Measurements from ENCODE around the gene SIPA1L3.

The SIPA1L3 gene

DNA sequence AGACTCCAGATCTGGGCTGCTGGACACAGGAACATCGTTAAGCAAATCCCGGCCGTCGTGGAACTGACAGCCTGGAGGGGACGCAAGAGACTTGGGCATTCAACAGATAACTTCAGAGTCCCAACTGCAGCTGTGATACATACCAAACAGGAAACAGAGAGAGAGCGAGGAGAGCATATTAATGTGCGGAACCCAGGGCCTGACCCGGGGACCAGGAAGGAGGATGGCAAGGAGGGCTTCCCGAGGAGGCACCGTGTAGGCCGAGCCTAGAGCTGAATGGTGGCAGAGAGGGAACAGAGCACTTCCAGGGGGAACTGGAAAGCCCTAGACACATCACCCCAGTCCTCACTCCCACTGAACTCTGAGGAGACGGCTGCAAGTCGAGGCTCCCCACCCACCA is 68.1 kb downstream of the SIPA1L3 start:
- DNase-seq (ENCODE audit: low read depth in 2 of 2), result no peak

- no peak for DNase-seq (ENCODE audit: low read depth in 2 of 2)
Observed at GRCh38 chr19:37975596-37976515, 68.8 kb downstream of the SIPA1L3 start.

- no peak for DNase-seq (ENCODE audit: low read depth in 2 of 2)
Observed at GRCh38 chr19:37977391-37977790, 70.4 kb downstream of the SIPA1L3 start.

- DNase-seq (ENCODE audit: low read depth in 2 of 2), result no peak
Observed at GRCh38 chr19:37977992-37978391, 71.0 kb downstream of the SIPA1L3 start.

- DNase-seq (ENCODE audit: low read depth in 2 of 2), result no peak
Observed at GRCh38 chr19:37979547-37980082, 72.6 kb downstream of the SIPA1L3 start.

DNA sequence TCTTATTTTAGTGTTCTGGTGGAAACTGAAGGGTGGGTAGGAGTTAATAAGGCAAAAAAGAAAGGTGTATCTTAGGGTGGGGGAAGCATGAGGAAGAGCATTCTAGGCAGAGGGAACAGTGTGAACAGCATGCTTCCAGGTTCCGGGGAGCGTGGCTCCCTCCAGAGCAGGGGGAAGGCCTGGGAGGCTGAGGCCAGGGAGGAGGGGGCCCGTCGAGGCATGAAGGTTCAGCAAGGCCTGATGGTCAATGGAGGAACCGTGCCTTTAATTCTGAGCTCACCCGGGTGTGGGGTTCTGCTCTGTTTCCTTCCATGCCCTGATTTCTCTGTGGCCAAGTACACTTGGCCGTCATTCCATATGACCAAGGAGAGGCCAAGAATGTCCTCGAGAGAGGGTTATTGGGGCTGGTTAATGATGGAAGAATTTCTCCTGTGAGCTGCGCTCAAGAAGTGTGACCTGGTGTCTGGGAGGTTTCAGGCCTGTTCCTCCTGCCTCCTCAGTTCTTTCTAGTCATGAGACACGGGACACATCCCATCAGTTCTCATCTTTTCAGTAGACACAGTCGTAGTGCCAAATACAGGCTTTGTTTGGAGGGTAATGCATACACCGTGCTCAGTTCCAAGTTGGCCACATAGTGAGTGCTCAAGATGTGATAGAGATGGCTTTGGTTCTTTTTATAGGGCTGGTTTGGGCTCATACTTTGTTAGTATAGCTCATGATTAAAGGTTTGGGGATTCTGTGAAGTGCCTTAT is 73.6 kb downstream of the SIPA1L3 start:
- DNase-seq (ENCODE audit: low read depth in 2 of 2), result no peak

GRCh38 chr19:37981785-37982475 is 74.9 kb downstream of the SIPA1L3 start:
- DNase-seq (ENCODE audit: low read depth in 2 of 2), result no peak

DNA sequence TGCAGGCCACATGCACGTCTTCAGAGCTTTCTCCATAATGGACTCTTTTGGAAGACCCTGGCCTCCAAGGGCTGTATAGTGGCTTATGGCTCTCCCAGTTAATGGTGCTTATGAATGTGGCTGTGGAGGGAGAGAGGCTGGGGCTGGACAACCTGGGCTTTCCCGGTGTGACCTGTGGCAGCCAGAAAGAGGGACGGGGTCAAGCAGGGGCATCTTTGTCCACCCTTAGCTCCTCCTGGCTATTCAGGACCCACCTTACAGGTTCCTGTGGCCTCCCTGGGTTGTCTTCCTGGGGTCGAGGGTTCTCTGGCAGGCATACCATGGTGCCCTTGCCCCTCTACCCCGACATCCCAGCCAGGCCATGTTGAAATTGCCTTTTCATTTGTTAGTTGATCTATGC is 75.6 kb downstream of the SIPA1L3 start:
- no peak for DNase-seq (ENCODE audit: low read depth in 2 of 2)

DNA sequence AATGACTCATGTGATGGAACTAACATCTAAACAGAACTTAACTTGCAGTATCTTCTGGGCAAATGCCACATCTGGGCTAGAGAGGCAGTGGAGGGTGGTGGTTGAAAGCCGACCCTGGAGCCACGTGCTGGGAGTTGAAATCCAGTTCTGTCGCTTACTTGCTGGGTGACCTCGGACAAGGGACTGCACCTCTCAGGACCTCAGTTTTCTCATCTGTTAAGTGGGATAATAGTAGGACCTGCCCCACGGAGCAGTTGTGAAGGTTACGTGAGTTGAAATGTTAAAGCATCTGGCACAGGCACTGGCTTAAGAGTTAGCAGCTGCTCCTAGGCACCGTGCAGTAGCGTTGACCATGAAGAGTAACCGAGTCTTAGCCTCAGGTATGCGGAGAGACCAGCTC is 76.1 kb downstream of the SIPA1L3 start:
- DNase-seq (ENCODE audit: low read depth in 2 of 2), result no peak

- no peak for DNase-seq (ENCODE audit: low read depth in 2 of 2)
Observed at GRCh38 chr19:37983916-37984315, 76.9 kb downstream of the SIPA1L3 start.

DNA sequence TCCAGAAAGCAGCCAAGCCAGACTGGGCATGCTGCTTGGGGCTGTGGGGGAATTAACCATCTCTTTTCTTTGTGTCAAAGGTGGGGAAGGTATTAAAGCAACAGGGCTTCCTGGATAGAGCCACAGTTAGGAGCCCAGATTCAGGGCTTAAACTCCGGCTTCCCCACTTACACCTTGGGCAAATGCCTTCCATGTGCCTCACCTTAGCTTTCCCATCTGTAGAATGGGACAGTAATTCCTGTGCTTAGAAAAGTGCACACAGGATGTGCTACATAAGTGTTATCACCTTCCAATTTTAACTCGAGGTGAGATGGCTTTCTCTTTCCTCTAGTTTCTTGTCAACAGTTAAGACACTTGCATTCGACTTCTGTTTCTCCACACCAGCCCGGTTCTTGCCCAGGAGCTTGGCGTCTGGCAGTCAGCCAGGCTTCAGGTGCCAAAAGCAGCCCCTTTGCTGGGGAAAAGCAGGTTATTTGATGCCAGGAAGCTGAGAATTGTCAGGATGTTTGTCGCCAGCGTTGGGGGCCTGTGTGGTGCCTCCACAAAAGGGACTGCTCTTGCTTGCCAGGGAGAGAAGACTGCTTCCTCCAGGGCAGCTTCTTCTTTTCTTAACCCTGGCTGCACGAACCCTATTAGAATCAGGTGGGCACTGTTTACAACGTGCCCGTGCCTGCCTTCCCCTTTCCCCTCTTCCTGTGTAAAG is 79.2 kb downstream of the SIPA1L3 start:
- no peak for DNase-seq (ENCODE audit: low read depth in 2 of 2)

DNA sequence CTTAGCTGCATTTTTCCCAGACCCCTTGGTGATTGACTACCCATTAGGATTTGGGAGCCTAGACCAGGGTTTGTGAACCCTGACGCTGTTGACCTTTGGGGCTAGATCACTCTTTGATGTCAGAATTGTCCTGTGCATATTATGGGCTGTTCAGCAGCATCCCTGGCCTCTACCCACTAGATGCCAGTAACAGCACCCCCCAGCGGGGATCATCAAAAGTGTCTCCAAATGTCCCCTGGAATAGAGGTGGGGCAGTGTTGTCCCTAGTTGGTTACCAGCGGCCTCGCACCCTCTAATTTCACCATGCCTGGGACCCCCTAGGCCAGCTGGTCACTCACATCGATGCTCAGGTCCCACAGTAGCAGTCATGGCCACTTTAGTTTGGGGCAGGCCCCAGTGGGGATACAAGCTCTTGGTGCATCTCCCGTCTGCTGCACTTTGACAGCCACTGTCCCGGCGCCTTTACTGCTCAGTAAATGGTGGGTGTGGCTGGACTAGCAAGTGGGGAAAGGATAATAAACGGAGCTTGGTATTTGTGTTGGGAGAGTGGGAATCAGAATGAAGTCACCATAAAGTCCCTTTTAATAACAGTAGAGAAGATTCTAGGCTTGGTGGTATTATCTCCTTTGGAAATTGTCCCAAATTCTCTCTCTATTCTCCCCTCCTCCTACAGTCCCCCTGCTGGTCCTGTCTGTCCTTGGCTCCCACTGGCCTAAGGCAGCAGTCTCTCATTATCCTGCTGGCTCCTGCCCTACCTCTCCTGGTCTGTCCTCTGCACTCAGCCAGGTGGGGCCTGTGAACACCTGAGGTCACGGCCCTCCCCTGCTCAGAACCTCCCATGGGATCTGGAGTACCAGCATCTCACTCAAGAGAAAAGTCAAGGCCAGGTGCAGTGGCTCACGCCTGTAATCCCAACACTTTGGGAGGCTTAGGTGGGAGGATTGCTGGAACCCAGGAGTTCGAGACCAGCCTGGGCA is 80.6 kb downstream of the SIPA1L3 start:
- DNase-seq (ENCODE audit: low read depth in 2 of 2), result no peak

GRCh38 chr19:37988758-37989635 is 82.0 kb downstream of the SIPA1L3 start:
- no peak for DNase-seq (ENCODE audit: low read depth in 2 of 2)

DNA sequence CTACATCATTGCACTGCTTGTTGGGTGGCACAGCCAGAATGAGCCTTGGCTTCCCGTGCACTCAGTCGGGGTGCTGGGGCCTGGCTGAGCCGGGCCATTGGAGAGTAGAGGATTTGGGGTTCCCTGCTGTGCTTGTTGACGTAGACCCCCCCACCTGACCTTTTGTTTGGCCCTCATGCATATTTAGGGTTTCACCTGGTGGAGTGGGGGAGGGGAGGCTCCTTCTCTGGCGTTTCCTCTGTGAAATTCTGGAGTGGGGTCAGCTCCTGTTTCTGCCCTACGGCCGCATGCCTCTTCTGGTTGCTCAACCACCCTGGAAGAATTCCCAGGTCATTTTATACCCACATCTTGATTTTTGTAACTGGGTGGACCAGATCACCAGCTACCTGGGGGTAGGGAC is 82.8 kb downstream of the SIPA1L3 start:
- no peak for DNase-seq (ENCODE audit: low read depth in 2 of 2)

- no peak for DNase-seq (ENCODE audit: low read depth in 2 of 2)
Observed at GRCh38 chr19:37990362-37990761, 83.4 kb downstream of the SIPA1L3 start.

DNA sequence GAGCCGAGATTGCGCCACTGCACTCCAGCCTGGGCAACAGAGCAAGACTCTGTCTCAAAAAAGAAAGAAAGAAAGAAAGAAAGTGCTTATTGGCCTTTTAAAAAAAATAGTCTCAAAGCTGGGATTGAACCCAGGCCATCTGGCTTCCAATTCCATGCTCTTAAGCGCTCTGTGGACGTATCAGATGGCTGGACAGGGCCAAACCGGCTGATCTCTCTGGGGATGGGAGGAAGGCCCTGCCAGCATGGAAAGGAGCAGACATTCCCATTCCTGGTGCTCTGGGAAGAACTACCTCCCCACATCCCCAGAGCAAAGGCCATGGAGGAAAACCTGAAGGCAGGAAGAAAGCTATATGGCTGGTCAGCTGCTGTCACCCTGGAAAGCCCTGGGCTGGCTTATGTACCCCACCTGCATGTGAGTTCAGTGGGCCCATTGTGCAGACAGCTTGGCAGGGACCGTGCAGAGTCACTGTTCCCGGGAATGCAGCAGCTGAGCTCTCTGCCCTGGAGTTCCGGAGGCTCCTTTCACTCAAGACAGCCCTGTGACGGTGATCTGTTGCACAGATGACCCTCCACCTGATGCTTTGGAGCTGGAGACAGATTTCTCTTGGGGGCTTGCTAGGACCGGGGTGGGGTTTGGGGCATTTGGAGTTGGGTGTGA is 84.3 kb downstream of the SIPA1L3 start:
- no peak for DNase-seq (ENCODE audit: low read depth in 2 of 2)

DNA sequence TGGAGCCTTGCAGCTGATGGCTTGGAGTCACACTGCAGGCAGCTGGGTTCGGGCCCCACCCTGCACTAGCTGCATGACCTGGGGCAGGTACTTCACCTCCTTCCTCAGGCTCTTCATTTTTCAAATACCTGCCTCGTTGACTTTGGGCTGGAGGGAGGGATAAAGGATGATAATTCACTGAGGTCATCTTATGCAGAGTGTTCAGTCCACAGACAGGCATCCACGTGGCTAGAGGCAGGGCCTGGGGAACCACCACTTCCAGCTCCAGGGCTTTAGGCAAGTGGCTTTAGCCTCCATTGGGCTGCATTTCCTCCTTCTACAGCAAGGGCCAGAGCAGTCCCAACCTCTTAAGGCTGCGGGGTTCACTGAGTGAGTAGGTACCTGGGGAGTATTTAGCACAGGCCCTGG is 84.8 kb downstream of the SIPA1L3 start:
- DNase-seq (ENCODE audit: low read depth in 2 of 2), result no peak

GRCh38 chr19:37992761-37993160 is 85.8 kb downstream of the SIPA1L3 start:
- DNase-seq (ENCODE audit: low read depth in 2 of 2), result no peak

- DNase-seq (ENCODE audit: low read depth in 2 of 2), result no peak
Observed at GRCh38 chr19:37994823-37995130, 87.8 kb downstream of the SIPA1L3 start.
